ENCODE results near the gene GLIS1. TPM values are rescaled to one million over a fixed set of nuclear protein-coding genes. Genes with fewer than 3 reads are reported as not detected.
A peak's percentile ranks its signal among the peaks of the same experiment; 100 is the strongest.

GLIS1 gene
- total RNA-seq, 1 experiment from 2014 or later, result 0.13 TPM

GRCh38 chr1:53655931-53656746 lies 82.8 kb downstream of the GLIS1 start:
- TF ChIP-seq CTCF (conservative IDR thresholded peaks at IDR 0.05; ENCODE audit: low read depth, low read length) (no peak), EZH2 (IDR thresholded peaks at IDR 0.05; ENCODE audit: borderline replicate concordance, low read depth, low read length, poor library complexity, severe bottlenecking) (no peak)
- intact Hi-C loops (cut with micrococcal nuclease; ENCODE audit: unreplicated experiment), result no loop called here
- Histone ChIP-seq H3K27ac (ENCODE audit: low read depth, low read length, poor library complexity, severe bottlenecking) (no peak overlapping the region), H3K27me3 (replicated peaks; ENCODE audit: insufficient read depth, low read depth, low read length, poor library complexity) (no peaks in the 10 kb centered on the region), H3K4me3 (ENCODE audit: low read depth, low read length, poor library complexity, severe bottlenecking) (no peak overlapping the region), H3K36me3 (ENCODE audit: insufficient read depth, low read length, poor library complexity, severe bottlenecking) (no peaks in the 10 kb centered on the region), H3K4me1 (ENCODE audit: insufficient read depth, low read length, poor library complexity, severe bottlenecking) (no peaks in the 10 kb centered on the region), H3K9me3 (ENCODE audit: low read depth, low read length, poor library complexity, severe bottlenecking) (no peaks in the 10 kb centered on the region)
- CTCF ChIA-PET, result no interaction called here
- peak; percentile 43 for DNase-seq (ENCODE audit: low spot score)
- no TSS peak for BruUV-seq (replicated peaks)
- POLR2A ChIA-PET (ENCODE audit: low non-redundant PET), result no interaction called here

- Histone ChIP-seq H3K4me3 (ENCODE audit: low read depth, low read length, poor library complexity, severe bottlenecking) (no peak overlapping the region), H3K9me3 (ENCODE audit: low read depth, low read length, poor library complexity, severe bottlenecking) (no peaks in the 10 kb centered on the region), H3K27me3 (replicated peaks; ENCODE audit: insufficient read depth, low read depth, low read length, poor library complexity) (no peaks in the 10 kb centered on the region), H3K27ac (ENCODE audit: low read depth, low read length, poor library complexity, severe bottlenecking) (no peak overlapping the region), H3K4me1 (ENCODE audit: insufficient read depth, low read length, poor library complexity, severe bottlenecking) (no peaks in the 10 kb centered on the region), H3K36me3 (ENCODE audit: insufficient read depth, low read length, poor library complexity, severe bottlenecking) (no peaks in the 10 kb centered on the region)
- POLR2A ChIA-PET (ENCODE audit: low non-redundant PET), result no interaction called here
- intact Hi-C loops (cut with micrococcal nuclease; ENCODE audit: unreplicated experiment), result no loop called here
- no TSS peak for BruUV-seq (replicated peaks)
- CTCF ChIA-PET, result no interaction called here
- no peak for DNase-seq (ENCODE audit: low spot score)
- no peak for TF ChIP-seq CTCF (conservative IDR thresholded peaks at IDR 0.05; ENCODE audit: low read depth, low read length)
- TF ChIP-seq EZH2 (IDR thresholded peaks at IDR 0.05; ENCODE audit: borderline replicate concordance, low read depth, low read length, poor library complexity, severe bottlenecking), result no peak
Measured at GRCh38 chr1:53654216-53655210, 84.5 kb downstream of the GLIS1 start.

- BruUV-seq (replicated peaks), result no TSS peak
- H3K4me3 ChIP-seq (ENCODE audit: low read depth, low read length, poor library complexity, severe bottlenecking), result no peak overlapping the region
- H3K27ac ChIP-seq (ENCODE audit: low read depth, low read length, poor library complexity, severe bottlenecking), result no peak overlapping the region
- ChIA-PET POLR2A (ENCODE audit: low non-redundant PET) (no interaction called here), CTCF (no interaction called here)
- H3K36me3 ChIP-seq (ENCODE audit: insufficient read depth, low read length, poor library complexity, severe bottlenecking), result no peaks in the 10 kb centered on the region
- H3K27me3 ChIP-seq (replicated peaks; ENCODE audit: insufficient read depth, low read depth, low read length, poor library complexity), result no peaks in the 10 kb centered on the region
- no peak for DNase-seq (ENCODE audit: low spot score)
- intact Hi-C loops (cut with micrococcal nuclease; ENCODE audit: unreplicated experiment), result no loop called here
- no peaks in the 10 kb centered on the region for H3K9me3 ChIP-seq (ENCODE audit: low read depth, low read length, poor library complexity, severe bottlenecking)
- H3K4me1 ChIP-seq (ENCODE audit: insufficient read depth, low read length, poor library complexity, severe bottlenecking), result no peaks in the 10 kb centered on the region
- TF ChIP-seq CTCF (conservative IDR thresholded peaks at IDR 0.05; ENCODE audit: low read depth, low read length) (no peak), EZH2 (IDR thresholded peaks at IDR 0.05; ENCODE audit: borderline replicate concordance, low read depth, low read length, poor library complexity, severe bottlenecking) (no peak)
Measured at GRCh38 chr1:53653631-53654030, 85.3 kb downstream of the GLIS1 start.

All from A673 (cell line).